ENCODE results near the gene DRD1.
"Not testable (repeated sequence)": the region's sequence is repeated elsewhere in the genome, so short reads cannot be mapped to it uniquely, and the experiment has no call there.

DRD1 gene

DNA sequence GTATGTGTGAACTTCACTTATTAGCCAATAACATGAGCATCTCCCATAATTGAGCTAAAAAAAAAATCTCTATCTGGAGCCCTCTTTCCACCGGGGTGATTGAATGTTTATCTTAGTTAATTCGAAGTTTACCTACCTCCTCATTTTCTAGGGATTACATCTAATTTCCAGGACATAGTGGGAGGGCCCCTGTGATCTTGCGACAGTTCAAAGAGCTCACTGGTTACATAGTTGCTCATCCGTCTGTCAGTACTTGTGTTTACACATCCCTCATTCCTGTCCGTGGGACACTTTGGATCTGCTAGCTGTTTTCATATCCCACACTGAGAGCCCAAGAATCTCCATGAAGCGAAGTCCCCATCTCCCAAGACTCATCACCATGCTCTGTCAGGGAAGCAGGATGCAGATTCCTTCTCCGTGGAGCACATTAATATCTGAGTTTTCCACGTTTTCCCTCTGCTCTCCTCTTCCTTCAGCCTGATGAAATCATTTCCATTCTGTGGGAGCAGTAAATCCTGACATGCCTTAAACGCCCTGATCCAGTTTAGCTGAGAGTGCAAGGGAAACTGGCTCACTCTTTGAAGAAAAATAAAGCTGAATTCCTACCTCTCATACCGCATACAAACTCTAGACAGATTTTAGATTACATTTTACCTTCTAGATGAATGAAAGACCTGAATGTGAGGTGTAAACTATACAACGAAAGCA, 24.2 kb upstream of the DRD1 start:
- no peak for DNase-seq (ENCODE audit: low spot score)

DNA sequence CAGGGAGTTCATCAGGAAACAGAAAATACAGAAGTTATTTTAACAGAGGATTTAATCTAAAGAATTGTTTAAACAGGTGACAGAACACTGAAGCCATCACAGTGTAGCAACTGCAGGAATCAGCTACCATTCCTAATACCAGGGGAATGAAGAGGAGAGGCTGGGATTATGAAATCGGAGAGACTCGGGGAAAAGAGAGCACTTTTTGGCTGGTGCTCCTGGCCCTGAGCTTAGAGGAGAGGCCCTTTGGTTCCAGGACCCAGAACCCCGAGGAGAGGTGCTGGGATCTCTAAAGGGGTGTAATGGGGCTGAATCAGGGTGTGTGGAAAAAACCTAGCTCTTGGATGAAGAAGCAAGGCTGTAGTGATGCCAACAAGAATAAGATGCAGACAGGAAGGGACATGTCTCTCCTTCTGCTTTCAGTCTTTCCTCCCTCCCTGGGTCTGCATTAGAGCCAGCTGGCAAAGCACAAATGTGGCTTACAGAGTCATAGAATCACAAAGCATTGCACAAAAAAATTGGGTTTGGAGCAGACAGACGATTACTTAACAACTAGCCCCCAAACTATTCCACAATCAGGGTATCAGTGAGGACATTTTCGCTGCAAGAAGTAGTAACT, 22.8 kb upstream of the DRD1 start:
- DNase-seq (ENCODE audit: low spot score), result no peak

DNA sequence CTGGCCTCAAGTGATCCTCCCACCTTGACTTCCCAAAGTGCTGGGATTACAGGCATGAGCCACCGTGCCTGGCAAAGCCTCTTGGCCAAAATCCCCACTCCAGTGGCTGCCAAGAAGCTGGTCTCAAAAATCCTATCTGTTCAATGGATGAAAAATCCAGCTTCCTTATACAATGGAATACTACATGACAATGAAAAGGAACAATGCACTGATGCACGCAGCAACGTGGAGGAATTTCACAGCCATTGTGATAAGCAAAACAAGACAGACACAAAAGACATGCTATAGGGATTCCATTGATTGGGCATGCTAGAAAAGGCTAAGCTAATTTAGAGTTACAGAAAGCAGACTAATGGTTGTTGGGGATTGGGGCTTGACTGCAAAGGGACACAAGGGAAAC, 21.3 kb upstream of the DRD1 start:
- DNase-seq (ENCODE audit: low spot score), result no peak

DNA sequence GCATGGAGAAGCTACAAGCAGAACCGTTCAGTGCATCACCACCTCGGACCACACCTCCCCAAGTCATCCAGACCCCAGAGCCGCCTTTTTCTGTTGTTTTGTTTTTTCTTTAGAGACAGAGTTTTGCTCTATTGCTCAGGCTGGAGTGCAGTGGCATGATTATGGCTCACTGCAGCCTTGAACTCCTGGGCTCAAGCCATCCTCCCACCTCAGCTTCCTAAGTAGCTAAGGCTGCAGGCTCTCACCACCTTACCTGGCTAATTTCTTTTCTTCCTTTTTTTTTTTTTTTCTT, 20.9 kb upstream of the DRD1 start:
- no peak for DNase-seq (ENCODE audit: low spot score)

DNA sequence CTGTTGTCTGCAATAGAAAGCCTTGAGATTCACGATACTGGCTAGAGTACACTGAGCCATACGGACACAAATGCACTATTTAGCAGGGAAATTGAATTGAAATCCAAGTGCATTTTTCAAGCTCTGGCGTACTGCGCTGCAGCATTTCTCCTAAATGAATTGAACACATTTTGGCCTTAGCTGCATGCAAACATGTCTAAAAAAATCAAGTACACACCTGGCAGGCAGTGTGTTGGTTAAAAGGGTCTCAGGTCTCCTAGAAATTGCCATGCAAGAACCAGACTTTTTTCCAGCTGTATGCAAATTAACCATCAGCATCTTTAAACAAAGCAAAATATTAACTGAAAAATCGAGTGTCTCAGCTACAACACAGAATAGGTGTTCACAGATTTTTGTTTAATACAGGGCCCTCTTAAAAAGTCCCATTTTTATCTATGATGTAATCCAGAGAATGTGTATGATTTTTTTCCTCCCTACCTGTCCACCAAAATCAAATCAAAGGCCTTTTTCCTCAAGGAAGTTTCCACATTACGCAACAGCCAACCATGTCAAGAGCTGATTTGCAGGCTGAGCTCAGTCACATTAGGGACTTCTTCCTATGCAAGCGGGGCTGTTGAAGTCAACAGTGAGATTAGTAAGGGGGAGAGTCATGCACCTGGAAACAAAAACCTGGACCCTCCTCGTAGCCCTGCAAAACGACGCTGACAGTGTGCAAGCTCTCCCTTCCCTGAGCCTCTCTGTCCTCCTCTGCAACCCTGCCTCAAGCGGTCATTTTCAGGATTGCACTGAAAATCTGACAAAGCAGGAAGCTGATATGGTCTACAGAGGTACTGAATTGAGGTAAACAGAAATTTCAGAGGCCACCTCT, 20.3 kb upstream of the DRD1 start:
- peak; percentile 50 for DNase-seq (ENCODE audit: low spot score)

DNA sequence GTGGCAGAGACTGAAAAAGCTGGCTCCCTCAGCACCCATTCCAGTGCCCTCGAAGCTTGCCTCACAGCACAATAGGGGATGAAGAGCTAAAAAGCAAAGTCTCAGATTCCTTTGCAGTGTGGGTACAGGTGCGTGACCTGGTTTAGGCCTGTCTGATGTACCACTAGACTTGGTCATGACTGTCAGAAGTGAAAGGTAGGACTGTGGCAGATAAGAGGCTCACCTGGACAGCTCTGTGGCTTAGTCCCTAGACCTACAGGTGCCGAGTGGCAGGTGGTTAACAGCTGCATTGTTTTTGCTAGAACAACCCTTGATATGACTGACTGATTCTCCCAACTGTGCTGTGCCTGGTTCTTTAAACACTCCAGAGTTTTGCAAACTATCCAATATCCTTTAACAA, 19.7 kb upstream of the DRD1 start:
- no peak for DNase-seq (ENCODE audit: low spot score)

DNA sequence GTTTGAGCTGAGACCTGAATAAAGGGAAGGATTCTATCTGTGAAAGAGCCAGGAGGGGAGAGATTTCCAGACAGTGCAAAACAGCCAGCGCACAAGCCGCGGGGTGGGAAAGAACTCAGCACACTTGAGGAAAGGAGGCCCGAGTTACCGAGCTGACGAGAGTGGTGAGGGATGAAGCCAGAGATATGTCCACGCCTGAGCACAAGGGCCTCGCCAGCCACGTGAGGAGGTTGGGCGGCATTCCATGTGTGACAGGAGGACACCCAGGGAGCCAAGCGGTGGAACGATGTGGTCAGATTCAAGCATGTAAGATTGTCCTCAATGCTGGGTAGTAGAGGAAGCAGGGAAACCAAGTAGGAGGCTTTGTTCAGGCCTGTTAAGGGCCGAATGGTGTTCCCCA, 17.4 kb upstream of the DRD1 start:
- DNase-seq (ENCODE audit: low spot score), result no peak

DNA sequence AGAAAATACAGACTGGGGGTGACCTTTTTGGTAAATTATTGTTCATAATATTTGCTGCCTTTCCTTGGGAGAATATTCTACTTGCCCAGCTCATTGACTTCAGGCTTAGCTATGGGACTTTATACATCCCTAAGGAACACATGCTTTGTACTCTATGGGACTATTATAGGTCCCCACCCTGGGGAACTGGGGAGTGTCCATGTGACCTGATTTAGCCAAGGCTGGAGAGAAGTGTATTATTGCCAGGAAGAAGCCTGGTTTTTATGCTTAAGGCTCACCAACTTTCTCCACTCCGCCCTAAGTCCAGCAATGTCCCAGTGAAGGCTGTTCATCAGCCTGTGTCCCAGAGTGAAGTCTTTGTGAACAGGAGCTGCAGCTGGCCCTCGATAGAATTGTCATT, 16.6 kb upstream of the DRD1 start:
- DNase-seq (ENCODE audit: low spot score), result no peak

DNA sequence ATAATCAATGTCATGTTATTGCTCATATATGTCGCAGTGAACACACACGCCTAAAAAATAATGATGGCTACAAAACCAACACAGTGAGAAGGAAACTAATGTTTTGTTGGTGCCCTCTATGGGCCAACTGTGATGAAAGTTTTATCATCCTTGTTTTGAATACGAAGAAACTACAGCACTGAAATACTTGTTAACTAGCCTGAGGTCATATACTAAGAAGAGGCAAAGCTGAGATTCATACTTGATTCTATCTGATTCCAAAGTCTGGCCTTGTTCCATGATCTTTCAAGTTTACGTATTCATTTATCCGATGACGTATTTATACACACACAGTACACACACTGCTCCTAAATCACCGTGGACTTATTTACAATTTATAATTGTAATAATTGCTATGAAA, 16.1 kb upstream of the DRD1 start:
- DNase-seq (ENCODE audit: low spot score), result peak; percentile 12

DNA sequence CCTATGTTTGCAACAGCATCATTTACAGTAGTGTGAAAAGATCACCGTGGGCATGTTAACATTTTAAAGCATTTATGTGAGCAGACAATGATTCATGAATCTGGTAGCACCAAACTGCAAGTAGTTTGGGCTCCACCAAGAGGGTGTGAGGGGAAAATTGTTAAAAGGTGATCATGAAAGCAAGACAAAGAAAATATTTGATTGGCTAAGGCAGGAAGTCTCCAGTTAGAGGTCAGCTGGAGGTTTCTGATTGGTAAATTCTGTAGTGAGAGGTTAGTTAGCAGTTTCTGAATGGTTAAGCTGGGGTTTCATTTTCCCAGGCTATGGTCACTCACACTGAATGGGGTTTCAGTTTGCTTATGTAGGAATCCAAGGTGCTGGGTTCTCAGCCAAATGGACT, 13.5 kb upstream of the DRD1 start:
- DNase-seq (ENCODE audit: low spot score), result no peak

DNA sequence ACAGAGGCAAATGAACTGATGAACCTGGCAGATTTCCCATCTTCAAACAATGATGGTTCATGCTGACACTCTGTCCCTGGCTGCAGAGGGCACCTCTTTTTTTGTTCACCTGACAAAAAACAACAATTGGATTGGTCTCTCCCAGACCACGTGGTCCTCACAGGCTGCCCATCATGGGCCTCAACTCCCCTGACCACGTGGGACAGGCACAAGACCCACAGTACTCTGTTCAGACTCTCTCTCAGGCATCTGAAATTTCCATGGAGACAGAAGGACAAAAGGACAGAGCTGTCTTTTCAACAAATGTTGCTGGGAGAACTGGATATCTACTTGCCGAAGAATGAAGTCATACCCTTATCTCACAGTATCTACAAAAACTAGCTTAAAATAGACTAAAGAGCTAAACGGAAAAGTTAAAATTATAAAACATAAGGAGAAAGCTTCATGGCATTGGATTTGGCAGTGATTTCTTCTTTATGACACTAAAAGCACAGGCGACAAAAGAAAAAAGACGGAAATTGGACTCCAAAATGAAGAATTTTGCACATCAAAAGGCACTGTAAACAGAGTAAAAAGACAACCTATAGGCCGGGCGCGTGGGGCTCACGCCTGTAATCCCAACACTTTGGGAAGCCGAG, 12.2 kb upstream of the DRD1 start:
- DNase-seq (ENCODE audit: low spot score), result no peak

DNA sequence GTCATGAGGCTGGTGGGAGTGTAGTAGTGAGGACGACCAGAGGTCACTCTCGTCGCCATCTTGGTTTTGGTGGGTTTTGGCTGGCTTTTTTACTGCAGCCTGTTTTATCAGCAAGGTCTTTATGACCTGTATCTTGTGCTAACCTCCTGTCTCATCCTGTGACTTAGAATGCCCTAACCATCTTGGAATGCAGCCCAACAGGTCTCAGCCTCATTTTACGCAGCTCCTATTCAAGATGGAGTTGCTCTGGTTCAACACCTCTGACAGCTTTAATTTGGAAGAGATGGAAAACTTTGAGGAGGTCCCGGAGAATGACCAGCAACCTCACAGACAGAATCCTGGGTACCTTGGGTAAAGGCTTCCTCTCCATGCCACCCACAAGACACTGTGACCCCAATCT, 10.4 kb upstream of the DRD1 start:
- DNase-seq (ENCODE audit: low spot score), result not testable (repeated sequence)

DNA sequence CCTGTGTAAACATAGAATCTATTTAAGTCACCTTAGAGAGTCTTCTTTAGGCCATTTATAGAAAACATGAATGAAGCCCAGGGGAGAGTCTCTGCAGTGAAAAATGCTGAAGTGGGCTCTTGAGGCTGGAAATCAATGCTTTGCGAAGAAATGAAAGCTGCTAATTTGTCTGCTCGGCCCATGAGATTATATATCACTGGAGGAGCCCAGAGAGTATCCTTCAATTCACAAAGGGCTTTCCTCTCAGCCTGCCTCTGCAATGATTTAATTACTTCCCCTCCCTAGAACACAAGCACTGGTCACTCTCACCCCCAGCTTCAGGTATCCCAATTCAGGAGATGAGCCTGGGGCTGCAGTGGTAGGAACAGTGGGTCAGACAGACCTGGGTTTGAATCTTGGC, 8.2 kb upstream of the DRD1 start:
- no peak for DNase-seq (ENCODE audit: low spot score)

DNA sequence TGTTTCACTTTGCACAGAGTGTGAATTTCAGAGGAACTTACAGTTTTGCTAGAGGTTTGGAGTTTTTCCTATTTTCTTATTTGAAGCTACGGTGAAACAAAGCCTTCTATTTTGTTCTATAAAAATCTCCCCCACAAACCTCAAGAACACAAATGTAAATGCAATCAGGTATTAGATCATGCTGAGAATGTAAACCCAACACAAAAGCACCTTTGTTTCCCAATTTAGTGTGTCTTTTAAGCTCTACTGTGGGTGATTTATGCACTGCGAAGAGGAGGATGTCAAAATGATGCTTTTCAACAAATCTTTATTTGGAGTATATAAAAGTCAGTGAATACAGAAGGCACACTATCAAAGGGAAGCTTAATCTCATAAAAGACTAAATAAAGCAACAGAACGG, 4.3 kb upstream of the DRD1 start:
- no peak for DNase-seq (ENCODE audit: low spot score)

DNA sequence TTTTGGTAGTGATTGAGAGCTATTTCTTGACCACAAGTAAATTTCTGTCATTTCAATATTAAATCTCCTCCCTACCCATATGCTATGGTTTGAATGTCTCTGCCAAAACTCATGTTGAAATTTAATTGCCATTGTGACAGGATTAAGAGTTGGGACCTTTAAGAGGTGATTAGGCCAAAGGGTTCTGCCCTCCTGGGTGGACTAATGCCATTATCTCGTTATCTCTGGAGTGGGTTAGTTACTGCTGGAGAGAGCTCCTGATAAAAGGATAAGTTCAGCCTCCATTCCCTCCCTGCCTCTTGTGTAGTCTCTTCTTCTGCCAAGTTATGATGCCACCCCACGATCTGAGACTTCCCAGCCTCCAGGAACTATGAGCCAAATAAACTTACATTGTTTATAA, 3.6 kb upstream of the DRD1 start:
- no peak for DNase-seq (ENCODE audit: low spot score)

DNA sequence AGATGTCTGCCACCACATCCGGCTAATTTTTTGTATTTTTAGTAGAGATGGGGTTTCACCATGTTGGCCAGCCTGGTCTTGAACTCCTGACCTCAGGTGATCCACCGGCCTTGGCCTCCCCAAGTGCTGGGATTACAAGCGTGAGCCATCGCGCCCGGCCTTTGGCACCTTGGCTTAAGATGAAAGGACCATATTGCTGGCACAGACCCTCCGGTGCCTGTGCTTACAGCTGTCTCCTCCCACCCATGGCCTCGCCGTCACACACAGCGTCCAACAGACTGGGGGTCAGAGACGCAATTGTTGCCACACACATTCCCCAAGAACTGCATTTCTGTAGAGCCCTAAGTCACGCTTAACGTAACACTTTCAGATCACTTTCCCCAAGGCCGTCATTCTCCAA, 2.4 kb upstream of the DRD1 start:
- DNase-seq (ENCODE audit: low spot score), result not testable (repeated sequence)

DNA sequence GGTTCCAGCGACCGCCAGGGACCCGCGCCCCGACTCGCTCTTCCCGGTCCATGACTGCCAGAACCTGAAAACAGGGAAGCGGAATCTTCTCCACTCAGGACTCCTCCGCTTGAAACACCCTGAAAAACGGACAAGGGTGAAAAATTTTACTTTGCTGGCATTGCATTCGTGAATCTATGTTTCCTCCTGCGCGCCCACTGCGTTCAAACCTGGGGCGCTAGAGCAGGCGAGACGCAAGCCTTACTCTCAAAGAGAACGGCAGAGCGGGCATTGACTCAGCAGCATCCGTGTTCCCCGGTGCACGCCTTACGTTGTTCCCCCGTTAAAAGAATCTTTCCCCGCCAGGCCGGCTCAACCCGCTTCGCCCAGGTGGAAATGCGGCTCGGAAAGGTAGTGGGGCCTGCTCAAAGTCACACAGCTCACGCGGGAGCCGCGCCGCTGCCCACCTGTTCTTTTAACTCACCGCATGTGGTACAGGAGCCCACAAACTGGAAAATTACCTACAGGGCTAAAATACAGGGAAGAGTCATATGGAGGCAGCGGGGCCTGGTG, 999 bp upstream of the DRD1 start:
- DNase-seq (ENCODE audit: low spot score), result no peak

DNA sequence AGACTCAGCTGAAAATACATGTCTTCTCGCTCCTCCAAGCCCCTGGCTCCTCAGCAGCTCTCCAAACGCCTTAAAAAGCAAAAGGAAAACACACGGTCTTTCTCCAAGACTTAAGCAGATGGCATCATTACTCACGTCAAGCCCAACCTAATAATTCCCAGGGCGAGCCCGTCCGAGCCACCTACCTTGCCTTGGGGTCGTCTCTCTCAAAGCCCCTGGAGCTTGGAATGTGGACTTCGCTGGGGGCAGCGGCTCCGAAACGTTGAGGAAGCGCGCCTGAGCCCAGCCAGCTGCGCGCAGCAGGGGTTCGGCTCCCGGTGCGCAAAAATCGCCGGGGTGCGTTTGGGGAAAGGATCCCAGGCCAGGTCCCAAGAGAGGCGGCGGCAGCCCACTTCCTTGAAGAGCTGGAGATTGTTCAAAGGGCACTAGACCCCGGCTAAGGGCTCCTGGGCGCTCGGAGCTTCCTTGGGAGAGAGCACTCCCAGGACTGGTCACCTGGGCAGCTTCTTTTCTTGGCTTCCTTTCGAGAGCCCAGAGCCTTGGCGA, 395 bp downstream of the DRD1 start:
- no peak for DNase-seq (ENCODE audit: low spot score)

DNA sequence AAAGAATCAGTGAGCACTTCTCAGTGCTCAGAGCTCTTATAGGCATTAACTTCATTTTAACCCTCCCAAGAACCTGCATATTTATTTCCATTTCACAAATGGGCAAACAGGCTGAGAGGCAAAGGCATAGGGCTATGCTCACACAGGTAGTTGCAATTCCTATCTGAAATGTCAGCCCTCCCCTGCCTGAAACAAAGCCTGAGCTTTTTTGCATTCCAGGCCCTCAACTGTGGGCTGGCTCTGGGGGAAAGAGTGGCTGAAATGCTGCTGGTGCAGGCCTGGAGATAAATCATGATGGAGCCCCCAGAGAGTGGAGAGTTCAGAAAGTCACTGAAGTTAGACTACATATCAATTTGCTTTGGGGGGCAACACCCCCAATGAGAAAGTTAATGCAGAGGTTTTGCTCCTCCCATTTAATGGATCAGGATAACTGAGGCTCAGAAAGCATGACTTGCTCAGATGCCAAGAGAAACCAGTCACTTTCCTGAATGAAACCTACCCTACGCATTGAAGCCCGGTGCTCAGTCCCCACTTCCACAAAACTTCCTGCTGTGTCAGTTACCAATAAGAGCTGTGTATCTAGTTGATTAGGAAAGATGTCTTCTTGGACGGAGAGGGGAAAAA, 5.6 kb downstream of the DRD1 start:
- no peak for DNase-seq (ENCODE audit: low spot score)

DNA sequence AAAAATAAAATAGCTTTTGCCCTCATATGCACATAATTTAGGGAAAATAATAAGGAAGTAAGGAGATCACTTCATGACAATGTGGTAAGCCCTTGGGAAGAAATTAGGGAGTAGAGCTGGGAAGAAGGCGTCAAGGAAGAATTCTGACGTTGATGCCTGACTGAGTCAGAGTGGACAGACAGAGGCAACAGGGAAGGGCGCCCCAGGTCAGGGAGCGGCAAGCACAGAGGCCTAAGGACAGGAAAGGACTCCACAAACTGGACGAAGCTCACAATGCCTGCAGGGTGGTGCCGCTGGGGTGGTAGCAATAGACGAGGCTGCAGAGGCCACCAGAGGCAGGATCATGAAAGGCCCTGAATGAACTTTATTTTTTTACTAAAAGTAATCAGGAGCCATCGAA, 7.6 kb downstream of the DRD1 start:
- no peak for DNase-seq (ENCODE audit: low spot score)

DNA sequence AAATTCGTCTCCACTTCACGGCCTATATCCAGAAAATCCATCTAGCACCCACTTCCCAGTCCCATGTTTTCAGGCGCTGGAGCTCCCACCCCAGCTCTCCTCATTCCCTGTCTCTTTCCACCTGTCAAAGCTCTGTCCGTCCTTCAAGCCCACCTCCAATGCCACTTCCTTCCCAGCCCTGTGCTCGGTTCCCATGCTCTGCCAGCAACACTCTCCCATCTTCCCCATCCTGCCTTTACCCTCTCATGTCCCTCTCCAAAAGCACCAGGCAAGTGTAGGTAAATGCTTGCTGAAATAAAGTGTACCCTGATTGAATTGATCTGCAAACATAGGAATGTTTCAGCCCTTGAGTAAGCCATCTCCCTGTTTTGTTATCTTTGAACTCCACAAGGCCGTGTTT, 9.2 kb downstream of the DRD1 start:
- no peak for DNase-seq (ENCODE audit: low spot score)

DNA sequence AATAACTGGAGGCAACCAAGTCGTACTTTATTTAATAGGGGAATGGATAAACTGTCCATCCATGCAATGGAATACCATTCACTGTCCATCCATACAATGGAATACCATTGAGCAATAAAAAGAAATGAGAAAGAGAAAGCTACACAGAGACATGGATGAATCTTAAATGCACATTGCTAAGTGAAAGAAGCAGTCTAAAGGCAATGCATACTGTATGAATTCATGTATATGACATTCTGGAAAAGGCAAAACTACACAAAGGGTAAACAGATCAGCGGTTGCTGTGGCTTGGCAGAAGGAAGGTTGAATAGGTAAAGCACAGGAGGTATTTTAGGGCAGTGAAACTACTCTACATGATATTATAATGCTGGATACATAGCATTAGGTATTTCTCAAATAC, 16.2 kb downstream of the DRD1 start:
- DNase-seq (ENCODE audit: low spot score), result no peak
